Endothelial cell of umbilical vein (primary cell): ENCODE data around the gene TANGO2. TPM values are rescaled to one million over a fixed set of nuclear protein-coding genes. Genes with fewer than 3 reads are reported as not detected.

Experiments used
- BruUV-seq: library from RNA; stranded (reverse); fragments of 400-500 nt; replicated peaks from 2 replicates; lab custom pipeline; 2021; lab: Mats Ljungman, UMichigan
- CTCF ChIA-PET: fragments of 300-600, 350-600 bp; sonication (Branson Sonifier 250); formaldehyde crosslinking; loops from one replicate; lab custom pipeline; 2021; ENCODE audit warnings: antibody characterized with exemption, inconsistent platforms; lab: Charles Lee
- POLR2A ChIA-PET: fragments of 300-600, 350-600 bp; sonication (Branson Sonifier 250); formaldehyde crosslinking; loops from one replicate; lab custom pipeline; 2021; ENCODE audit warnings: antibody characterized with exemption, inconsistent platforms; lab: Charles Lee
- DNase-seq: peaks from one replicate; pipeline ENCODE4 v3.0.0-alpha.2; 2011; ENCODE audit warnings: low read depth, low spot score
- FAIRE-seq: peaks from 2 replicates; lab custom pipeline; 2011; peaks lifted over from hg19 to GRCh38; lab: Jason Lieb, UNC
- H2AFZ ChIP-seq: 2 replicates; pipeline ENCODE4 v1.6.0; 2012; ENCODE audit warnings: low read depth, low read length, control low read depth, inconsistent platforms
- H3K27ac ChIP-seq: 2 replicates; pipeline ENCODE4 v1.5.1; 2011; ENCODE audit warnings: low read depth, mild to moderate bottlenecking, control low read depth, low read length, moderate library complexity; ENCODE audit not compliant: insufficient read depth
- H3K27me3 ChIP-seq, 2 experiments: 2 replicates each; pipeline versions ENCODE4 v1.6.0 to v1.6.1; 2011; ENCODE audit warnings: low read length in 2 of 2, mixed read lengths in 1 of 2; ENCODE audit not compliant: control insufficient read depth in 2 of 2, insufficient read depth in 2 of 2
- H3K36me3 ChIP-seq, 2 experiments: 2 replicates in 1 of 2; 3 replicates in 1 of 2; pipeline ENCODE4 v1.5.1; 2011; ENCODE audit warnings: low read length in 2 of 2, mild to moderate bottlenecking in 1 of 2, moderate library complexity in 1 of 2; ENCODE audit not compliant: control insufficient read depth in 2 of 2, insufficient read depth in 2 of 2; ENCODE audit errors: extremely low read depth in 1 of 2
- H3K4me1 ChIP-seq: 3 replicates; pipeline ENCODE4 v1.5.1; 2011; ENCODE audit warnings: mild to moderate bottlenecking, low read length; ENCODE audit not compliant: control insufficient read depth, insufficient read depth; ENCODE audit errors: extremely low read depth
- H3K4me2 ChIP-seq: 2 replicates; pipeline ENCODE4 v1.6.1; 2011; ENCODE audit warnings: low read length, control low read depth, mixed read lengths; ENCODE audit not compliant: insufficient read depth
- H3K4me3 ChIP-seq, 3 experiments: fragments of 200-600 bp in 1 of 3; sonication (generic), shearing (Covaris generic) in 1 of 3; replicated peaks in 1 of 3; 2 replicates each; pipeline ENCODE4 v1.5.1; 2011 to 2016; ENCODE audit warnings: control low read depth in 3 of 3, low read length in 3 of 3, mild to moderate bottlenecking in 2 of 3, inconsistent platforms in 1 of 3, low read depth in 1 of 3, moderate library complexity in 1 of 3; ENCODE audit not compliant: insufficient read depth in 1 of 3
- H3K79me2 ChIP-seq: 2 replicates; pipeline ENCODE4 v1.6.0; 2012; ENCODE audit warnings: low read length, inconsistent platforms; ENCODE audit not compliant: control insufficient read depth, insufficient read depth
- H3K9ac ChIP-seq: replicated peaks from 2 replicates; pipeline ENCODE3; 2011; ENCODE audit warnings: low read length, control low read depth; ENCODE audit not compliant: insufficient read depth; ENCODE audit errors: extremely low read depth
- H3K9me1 ChIP-seq: replicated peaks from 3 replicates; pipeline ENCODE4 v1.6.0; 2011; ENCODE audit warnings: mild to moderate bottlenecking, low read length; ENCODE audit not compliant: control insufficient read depth, insufficient read depth; ENCODE audit errors: extremely low read depth
- H3K9me3 ChIP-seq: replicated peaks from 2 replicates; pipeline ENCODE4 v1.5.1; 2012; ENCODE audit warnings: low read length, inconsistent platforms; ENCODE audit not compliant: control insufficient read depth, insufficient read depth
- H4K20me1 ChIP-seq: replicated peaks from 2 replicates; pipeline ENCODE3; 2011; ENCODE audit warnings: mild to moderate bottlenecking, low read length; ENCODE audit not compliant: control insufficient read depth, insufficient read depth; ENCODE audit errors: extremely low read depth
- JUN ChIP-seq: IDR thresholded peaks from 2 replicates; pipeline ENCODE4 v1.6.1; 2011; ENCODE audit warnings: borderline replicate concordance, low read depth; ENCODE audit not compliant: insufficient read length, insufficient read depth
- POLR2A ChIP-seq: IDR thresholded peaks from 2 replicates; pipeline ENCODE4 v1.6.1; 2012; ENCODE audit warnings: low read depth, mild to moderate bottlenecking, control low read depth, low read length
- POLR2AphosphoS5 ChIP-seq: IDR thresholded peaks from 2 replicates; pipeline ENCODE4 v1.6.1; 2012; ENCODE audit warnings: low read depth, mild to moderate bottlenecking, control low read depth, low read length, moderate library complexity; ENCODE audit not compliant: insufficient read depth
- dilution Hi-C: fragments of 300-500 bp; cut with MboI; formaldehyde crosslinking; loops from one replicate; pipeline ENCODE4 v1.15.0; 2019; ENCODE audit warnings: low sequenced_read_pairs; ENCODE audit not compliant: extremely low pct_ligation_motif_present
- intact Hi-C: fragments of 100-400 bp; cut with micrococcal nuclease; formaldehyde crosslinking; loops from one replicate; pipeline ENCODE4 v1.10.0; 2022
- polyA plus RNA-seq, 4 experiments: library from polyadenylated mRNA; depleted of rRNA in 3 of 4; stranded (reverse) in 3 of 4; unstranded in 1 of 4; fragments of >200 nt; gene quantifications; 2 replicates each; pipeline versions ENCODE4 v1.2.1 to v1.2.3, GENCODE V29; 2011 to 2012; ENCODE audit warnings: missing spikeins in 1 of 4
- total RNA-seq: library from RNA; stranded (reverse); gene quantifications from 2 replicates; pipeline ENCODE4 v1.2.3, GENCODE V29; 2021
- TF ChIP-seq, protein P1 (sequence below), 2 donors: IDR thresholded peaks; 1 replicate in 1 of 2; 2 replicates in 1 of 2; pipeline ENCODE4 v1.5.1; 2011; ENCODE audit warnings: low read length in 2 of 2, mild to moderate bottlenecking in 2 of 2, moderate library complexity in 2 of 2, control low read depth in 1 of 2, inconsistent platforms in 1 of 2, low read depth in 1 of 2; ENCODE audit not compliant: insufficient read depth in 1 of 2; ENCODE audit errors: extremely low read depth in 1 of 2

TANGO2 gene
- total and polyA plus RNA-seq, 2 donors (not counting 3 experiments of a cell fraction or from before 2014, with no cell fraction given), result 40.0 to 49.3 TPM

DNA sequence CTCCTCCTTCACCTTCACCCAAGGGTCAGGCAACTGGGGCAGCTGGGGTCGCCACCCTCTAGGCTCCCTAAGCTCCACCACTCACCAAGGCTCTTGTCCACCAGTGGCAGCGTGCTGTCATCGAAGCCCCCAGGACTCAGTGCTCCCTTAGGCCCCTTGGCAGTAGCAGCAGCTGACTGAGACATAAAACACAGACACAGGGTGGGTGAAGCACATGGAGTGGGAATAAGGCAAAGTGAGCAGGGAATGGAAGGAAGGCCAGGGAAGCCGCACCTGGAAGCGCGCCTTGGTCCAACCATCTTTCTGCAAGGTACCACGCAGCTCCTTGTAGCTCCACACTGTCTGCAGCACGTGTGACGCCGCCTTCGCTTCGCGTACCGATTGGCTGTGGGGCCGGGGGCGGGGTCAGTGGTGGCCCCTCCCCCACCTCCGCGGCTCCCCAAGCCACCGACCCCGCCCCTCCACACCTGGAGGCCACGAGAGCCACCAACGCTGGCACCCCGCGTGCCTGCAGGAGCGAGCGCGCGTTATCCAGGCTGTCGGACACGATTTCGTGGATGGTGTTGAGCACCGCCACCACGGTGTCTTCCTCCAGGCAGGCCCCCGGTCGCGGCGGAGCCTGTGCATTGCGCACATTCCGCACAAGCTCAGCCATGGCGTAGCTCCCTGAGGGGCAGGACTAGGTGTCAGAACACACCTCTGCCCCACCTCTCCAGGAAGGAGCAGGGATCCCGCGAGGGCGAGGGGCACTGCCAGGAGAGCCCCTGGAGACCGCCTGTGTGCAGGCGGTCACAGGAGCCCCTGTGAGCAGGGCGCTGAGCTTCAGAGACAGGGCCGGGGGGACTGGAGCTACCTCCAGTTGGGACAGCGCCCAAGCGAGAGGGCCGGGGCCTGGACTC is 48.0 kb upstream of the TANGO2 start:
- dilution Hi-C loops (no loop called here), intact Hi-C loops (no loop called here)
- Histone ChIP-seq H3K9me1 (no peaks in the 10 kb centered on the region), H3K27ac (no peak overlapping the region), H3K4me3 (no peak overlapping the region), H3K9me3 (no peaks in the 10 kb centered on the region), H3K4me2 (no peak overlapping the region), H4K20me1 (no peaks in the 10 kb centered on the region), H2AFZ (no peak overlapping the region), H3K36me3 (peaks cover 14 to 55% of the 10 kb centered on the region in 2 experiments), H3K79me2 (no peaks in the 10 kb centered on the region), H3K9ac (no peak overlapping the region), H3K4me1 (peaks cover 19% of the 10 kb centered on the region), H3K27me3 (no peaks in the 10 kb centered on the region)
- DNase-seq (no peak), FAIRE-seq (no peak)
- POLR2A ChIA-PET, result no interaction called here
- no peak for TF ChIP-seq POLR2AphosphoS5
- CTCF ChIA-PET, result interaction anchor here (0.8 to 12.2 kb wide), 5 partner anchors 10 to 50 kb away, joined by 3 to 304 read pairs (median 7); no protein-coding TSS in a partner anchor
- BruUV-seq, result no TSS peak

DNA sequence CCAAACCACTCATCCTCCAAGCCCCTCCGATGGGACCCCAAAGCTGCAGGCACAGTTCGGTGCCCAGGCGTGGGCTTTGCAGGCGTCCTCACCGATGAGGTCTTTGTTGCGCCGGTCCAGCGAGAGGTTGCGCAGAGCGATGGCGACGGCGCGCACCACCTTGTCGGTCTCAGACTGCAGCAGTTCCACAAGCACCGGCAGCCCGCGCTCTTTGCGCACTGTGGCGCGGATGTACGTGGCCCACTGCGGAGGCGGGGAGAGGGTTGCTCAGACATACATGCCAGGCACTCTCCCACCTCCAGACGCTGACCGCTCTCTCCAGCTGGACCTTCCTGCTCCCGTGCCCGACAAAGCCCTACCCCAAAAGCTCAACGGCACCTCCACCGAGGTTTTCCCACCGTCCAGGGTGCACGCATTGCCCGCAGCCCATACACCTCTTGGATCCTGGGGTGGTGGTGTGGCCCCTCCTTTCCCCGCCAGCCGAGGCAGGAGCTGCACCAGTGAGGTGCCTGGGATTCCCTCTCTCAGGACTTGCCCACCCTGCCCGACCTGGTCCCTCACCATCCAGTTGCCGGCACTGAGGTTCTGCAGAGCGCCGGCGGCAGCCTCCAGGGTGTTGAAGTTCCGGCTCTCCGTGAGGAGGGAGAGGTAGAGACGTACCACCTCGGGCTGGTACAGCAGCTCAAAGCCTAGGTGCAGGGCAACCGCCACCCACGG is 47.2 kb upstream of the TANGO2 start:
- H3K36me3 ChIP-seq, result peaks cover 14 to 56% of the 10 kb centered on the region in 2 experiments
- dilution Hi-C loops (no loop called here), intact Hi-C loops (loop anchor here (2.0 kb wide), 1 partner anchor 21 kb away; no protein-coding TSS in a partner anchor)

More for the DNA sequence above, 47.2 kb upstream of the TANGO2 start:
- no peaks in the 10 kb centered on the region for H3K9me3 ChIP-seq
- H3K9me1 ChIP-seq, result no peaks in the 10 kb centered on the region
- POLR2A ChIA-PET, result interaction anchor here (0.6 to 2.0 kb wide), 5 partner anchors 10 to 40 kb away, joined by 3 to 8 read pairs (median 5); no protein-coding TSS in a partner anchor
- no peak overlapping the region for H2AFZ ChIP-seq
- no TSS peak for BruUV-seq
- no peaks in the 10 kb centered on the region for H4K20me1 ChIP-seq
- no peak for DNase-seq
- no peaks in the 10 kb centered on the region for H3K27me3 ChIP-seq
- H3K9ac ChIP-seq, result no peak overlapping the region
- H3K4me3 ChIP-seq, result no peak overlapping the region
- no peak overlapping the region for H3K4me2 ChIP-seq
- H3K27ac ChIP-seq, result no peak overlapping the region
- no peak for FAIRE-seq
- CTCF ChIA-PET, result interaction anchor here (0.8 to 12.2 kb wide), 10 partner anchors 10 to 243 kb away, joined by 3 to 304 read pairs (median 7); partner anchors contain the start of gene TANGO2
- TF ChIP-seq, protein P1, sequence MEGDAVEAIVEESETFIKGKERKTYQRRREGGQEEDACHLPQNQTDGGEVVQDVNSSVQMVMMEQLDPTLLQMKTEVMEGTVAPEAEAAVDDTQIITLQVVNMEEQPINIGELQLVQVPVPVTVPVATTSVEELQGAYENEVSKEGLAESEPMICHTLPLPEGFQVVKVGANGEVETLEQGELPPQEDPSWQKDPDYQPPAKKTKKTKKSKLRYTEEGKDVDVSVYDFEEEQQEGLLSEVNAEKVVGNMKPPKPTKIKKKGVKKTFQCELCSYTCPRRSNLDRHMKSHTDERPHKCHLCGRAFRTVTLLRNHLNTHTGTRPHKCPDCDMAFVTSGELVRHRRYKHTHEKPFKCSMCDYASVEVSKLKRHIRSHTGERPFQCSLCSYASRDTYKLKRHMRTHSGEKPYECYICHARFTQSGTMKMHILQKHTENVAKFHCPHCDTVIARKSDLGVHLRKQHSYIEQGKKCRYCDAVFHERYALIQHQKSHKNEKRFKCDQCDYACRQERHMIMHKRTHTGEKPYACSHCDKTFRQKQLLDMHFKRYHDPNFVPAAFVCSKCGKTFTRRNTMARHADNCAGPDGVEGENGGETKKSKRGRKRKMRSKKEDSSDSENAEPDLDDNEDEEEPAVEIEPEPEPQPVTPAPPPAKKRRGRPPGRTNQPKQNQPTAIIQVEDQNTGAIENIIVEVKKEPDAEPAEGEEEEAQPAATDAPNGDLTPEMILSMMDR (IDR thresholded peaks at IDR 0.05; ENCODE audit: extremely low read depth in 1 of 2, insufficient read depth in 1 of 2, low read depth in 1 of 2, low read length in 2 of 2), result no peak
- TF ChIP-seq JUN, result no peak
- TF ChIP-seq POLR2A, result no peak
- peaks cover 19% of the 10 kb centered on the region for H3K4me1 ChIP-seq
- no peaks in the 10 kb centered on the region for H3K79me2 ChIP-seq
